Measurements from ENCODE around the gene ROM1.
A peak's percentile ranks its signal among the peaks of the same experiment; 100 is the strongest.
"Not testable (repeated sequence)": the region's sequence is repeated elsewhere in the genome, so short reads cannot be mapped to it uniquely, and the experiment has no call there.

The ROM1 gene

DNA sequence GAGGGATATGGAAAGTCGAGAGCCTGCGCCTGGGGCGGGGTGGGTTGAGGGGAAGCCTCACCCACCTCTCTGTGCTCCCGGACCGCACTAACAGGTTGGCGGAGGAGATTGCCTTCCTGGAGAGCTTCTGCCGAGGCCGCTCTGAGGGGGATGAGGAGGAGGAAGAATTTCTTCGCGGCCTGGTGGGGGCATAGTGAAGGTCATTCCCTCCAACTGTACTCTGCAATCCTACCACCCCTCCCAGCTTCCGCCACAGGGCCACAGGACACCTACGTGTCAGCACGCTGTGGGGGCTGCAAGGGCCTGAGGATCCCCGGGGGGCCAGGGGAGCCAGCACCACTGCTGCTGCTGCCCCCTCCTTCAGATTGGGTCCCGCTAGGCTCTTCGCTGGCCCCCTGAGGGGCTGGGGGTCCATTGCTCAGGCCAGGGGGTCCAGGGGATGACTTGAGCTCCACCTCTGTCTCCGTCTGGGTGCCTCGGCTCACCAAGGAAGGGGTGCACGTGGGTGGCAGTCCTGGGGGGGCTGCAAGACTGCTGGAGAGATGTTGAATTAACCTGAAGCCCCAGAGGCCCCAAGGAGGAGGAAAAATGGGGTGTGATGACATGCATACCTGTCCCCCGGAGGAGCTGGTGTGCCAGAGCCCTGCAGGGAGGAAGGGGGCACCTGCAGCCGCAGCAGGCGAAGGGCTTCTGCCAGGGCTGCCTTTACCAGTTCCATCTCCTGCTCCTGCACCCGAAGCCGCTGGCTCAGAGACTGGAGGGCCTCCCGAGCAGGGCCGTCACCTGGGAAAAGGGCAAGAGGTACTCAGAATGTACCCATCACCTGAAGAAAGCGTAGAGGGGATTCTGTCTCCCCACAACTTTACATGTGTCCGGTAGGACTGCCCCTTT is 2.0 kb upstream of the ROM1 start:
- DNase-seq, result no peak

DNA sequence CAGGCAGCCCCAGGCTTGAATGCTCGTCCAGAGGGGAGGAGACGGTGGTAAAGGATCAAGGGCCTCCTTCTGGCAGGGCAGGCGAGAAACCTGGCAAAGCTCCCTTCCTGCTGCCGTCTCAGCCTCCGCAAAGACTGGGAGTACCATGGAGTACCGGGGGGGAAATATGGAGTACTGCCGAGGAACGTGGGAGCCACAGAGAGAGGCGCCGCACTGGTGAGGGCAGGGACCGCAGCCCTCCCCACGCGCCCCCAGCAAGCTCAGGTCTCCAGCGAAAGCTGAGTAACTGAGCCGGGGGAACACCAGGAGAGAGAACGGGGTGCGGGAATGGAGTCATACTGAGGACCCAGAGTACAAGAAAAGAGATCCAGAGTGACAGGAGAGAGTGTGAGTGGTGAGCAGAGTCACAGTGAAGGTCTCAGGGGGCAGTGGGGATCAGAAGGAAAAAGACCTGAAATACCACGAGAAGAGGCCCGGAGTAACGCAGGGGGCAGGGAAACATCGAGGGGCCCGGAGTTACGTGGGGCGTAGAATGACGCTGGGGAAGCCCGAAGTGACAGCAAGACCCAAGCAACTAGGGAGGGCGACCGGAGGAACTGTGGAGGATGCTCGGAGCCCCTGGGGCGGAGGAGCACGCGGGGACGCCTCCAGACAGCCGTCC is 1.2 kb upstream of the ROM1 start:
- DNase-seq, result peak; percentile 53

DNA sequence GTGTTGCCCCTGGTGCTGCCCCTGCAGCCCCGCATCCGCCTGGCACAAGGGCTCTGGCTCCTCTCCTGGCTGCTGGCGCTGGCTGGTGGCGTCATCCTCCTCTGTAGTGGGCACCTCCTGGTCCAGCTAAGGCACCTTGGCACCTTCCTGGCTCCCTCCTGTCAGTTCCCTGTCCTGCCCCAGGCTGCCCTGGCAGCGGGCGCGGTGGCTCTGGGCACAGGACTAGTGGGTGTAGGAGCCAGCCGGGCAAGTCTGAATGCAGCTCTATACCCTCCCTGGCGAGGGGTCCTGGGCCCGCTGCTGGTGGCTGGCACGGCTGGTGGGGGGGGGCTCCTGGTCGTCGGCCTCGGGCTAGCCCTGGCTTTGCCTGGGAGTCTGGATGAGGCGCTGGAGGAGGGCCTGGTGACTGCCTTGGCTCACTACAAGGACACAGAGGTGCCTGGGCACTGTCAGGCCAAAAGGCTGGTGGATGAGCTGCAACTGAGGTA is 278 bp downstream of the ROM1 start:
- no peak for DNase-seq

DNA sequence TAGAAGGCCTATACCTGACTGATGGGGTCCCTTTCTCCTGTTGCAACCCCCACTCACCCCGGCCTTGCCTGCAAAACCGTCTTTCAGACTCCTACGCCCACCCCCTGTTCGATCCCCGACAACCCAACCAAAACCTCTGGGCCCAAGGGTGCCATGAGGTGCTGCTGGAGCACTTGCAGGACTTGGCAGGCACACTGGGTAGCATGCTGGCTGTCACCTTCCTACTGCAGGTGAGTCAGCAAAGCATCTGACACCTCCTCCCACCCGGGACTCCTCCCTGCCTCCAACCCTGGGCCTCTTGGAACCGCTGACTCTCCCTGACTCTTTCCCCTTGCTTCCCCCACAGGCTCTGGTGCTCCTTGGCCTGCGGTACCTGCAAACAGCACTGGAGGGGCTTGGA is 1.2 kb downstream of the ROM1 start:
- DNase-seq, result no peak

DNA sequence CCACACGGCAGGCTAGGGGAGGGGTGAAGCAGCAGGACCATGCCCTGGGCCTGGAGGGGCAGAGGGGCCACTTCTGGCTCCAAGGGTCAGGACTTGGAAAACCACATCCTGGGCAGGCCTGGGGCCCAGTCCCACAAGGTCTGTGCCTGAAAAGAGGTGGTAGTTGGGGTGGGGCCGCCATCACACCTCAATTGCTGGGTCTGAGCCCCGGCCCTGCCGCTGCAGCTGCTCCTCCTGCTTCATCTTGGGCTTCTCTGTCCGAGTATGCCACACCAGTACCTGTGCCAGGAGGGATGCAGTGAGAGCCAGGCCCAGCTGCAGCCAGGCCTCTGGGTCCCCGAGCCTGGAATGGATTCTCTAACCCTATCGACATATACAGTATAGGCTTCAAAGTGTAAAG is 2.5 kb downstream of the ROM1 start:
- no peak for DNase-seq

DNA sequence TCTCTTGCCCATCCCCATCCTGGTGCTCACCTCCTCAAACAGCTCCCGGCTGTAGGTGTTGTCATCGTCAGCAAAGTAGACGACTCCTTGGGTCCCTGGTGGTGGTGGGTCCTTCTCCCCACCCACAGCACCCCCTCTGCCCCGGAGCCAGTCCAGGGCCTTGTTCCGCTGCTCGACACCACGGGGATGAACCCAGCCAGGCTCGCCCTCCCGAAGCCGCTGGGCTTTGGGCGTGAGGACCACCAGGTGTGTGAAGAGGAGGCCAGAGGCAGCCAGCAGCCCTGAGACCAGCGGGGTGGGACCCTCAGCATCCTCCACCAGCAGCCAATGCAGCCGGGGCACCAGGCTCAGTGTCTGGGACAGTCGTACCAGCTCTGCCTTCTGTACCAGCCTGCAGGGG is 3.9 kb downstream of the ROM1 start:
- DNase-seq, result not testable (repeated sequence)

DNA sequence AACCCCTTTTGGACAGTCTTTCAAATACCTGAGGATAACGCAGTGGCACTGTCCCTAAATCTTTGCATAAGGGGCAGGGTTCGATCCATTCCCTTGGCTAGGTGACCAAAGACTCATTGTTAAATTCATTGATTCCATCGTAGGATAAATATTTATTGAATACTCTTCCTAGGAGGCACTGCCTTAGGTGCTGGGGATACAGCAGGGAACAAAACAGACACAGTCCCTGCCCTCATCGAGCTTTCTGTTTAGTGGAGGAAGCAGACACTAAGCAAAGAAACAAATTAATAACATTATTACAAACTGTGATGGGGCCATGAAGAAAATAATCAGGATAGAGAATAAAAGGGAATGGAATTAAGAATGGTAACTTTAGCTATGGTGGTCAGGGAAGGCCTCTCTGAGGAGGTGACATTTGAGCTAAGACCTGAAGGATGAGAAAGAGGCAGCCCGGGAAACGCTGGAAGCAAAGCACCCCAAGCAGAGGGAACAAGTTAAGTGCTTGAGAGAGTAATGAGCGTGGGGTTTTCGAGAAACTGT is 8.0 kb downstream of the ROM1 start:
- no peak for DNase-seq

DNA sequence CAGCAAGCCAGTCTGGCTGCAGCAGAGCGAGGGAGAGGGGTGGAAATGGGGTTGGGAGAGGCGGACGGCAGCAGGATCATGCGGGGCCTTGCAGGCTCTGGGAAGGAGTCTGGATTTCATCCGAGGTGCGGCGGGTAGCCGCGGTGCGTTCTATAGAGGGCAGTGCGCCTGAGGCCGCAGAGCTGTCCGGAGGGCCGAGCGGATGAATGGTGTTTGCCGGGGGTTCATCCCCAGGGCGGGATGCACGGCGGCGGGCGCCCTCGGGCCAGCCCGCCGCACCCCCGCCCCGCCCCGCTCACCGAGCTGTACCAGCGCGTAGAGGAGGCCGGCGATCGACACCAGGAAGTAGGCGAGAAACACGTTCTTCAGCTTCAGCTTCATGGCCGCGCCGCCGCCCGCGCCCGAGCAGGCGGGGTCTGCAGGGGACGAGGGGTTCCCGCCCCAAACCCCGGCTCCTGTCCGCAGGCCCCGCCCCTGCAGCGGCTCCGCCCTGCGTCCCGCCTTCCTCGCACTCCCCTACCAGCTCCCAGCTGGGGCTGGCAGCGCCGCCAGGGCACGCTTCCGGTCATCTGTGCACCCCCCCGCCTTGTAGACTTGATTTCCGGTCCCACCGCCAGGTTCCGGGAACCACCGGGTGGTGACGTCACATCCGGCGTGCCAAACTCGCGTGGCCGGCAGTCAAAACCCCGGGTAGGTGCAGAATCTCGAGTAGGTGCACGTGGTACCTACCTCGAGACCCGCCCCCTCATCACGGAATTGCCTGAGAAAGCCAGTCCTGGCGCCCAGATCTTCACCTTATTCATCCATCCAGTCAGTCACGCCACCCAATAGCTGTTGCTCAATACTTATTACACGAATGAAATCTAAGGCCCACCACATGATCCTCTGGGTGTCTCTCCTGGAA is 8.8 kb downstream of the ROM1 start, which contains the start of gene B3GAT3:
B3GAT3 (minus strand) TSS at position 420 of the 904 bp plus-strand sequence; CDS start at position 381, 39 bp downstream.
- DNase-seq, result peak; percentile 97

DNA sequence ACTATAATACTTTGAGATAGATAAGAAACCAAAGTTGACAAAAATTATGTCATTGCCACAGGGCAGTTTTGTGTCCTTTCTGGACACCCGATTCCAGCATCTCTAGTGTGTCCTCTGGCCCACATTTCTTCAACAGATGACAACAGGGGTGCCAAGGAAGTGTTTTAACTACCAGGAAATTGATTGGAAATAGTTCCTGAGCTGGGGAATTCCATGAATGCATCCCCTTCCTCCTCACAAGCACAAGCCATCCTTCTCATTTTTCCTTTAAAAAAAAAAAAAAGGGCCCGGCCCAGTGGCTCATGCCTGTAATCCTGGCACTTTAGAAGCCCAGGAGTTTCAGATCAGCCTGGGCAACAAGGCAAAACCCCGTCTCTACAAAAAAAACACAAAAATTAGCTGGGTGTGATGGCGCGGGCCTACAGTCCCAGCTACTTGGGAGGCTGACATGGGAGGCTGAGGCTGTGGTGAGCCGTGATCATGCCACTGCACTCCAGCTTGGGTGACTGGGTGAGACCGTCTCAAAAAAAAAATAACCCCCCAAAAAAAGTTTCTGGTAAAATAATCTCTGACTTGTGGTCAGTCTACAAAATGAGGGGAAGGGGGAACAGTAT is 9.5 kb downstream of the ROM1 start:
- no peak for DNase-seq

DNA sequence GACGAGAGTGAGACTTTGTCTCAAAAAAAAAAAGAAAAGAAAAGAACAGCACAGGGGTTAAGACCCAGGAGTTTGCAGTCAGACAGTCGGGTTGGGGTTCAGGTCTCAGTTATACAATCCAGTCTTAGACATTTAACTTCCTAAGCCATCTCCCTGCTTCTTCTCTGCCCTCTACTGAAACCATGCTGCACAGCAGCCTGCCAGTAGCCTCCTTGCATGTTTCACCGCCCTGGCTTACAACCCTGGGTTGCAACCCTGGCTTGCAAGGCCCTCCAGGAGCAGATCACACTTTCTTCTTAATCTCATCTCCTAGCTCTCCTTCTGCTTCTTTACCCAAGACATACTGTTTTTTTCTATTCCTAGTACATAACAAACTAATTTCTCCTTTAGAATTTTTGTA is 14.7 kb downstream of the ROM1 start:
- no peak for DNase-seq

DNA sequence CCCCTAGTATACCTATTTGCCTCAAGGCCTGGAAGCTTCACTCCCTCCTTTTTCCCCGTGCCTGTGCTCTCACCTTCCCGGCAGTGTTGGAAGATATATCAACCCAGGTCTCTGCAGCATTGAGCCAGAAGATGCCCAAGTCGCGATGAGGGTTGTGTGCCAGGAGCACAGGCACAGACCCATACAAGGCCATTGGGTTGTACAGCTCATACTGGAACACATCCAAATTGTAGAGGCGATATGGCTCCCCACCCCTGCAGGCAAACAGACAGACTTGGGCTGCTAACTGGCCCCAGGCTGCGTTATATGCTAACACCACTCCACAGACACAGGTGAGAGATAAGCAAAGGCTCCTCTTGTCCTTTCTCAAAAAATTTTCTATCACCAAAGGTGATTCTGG is 19.4 kb downstream of the ROM1 start:
- no peak for DNase-seq

DNA sequence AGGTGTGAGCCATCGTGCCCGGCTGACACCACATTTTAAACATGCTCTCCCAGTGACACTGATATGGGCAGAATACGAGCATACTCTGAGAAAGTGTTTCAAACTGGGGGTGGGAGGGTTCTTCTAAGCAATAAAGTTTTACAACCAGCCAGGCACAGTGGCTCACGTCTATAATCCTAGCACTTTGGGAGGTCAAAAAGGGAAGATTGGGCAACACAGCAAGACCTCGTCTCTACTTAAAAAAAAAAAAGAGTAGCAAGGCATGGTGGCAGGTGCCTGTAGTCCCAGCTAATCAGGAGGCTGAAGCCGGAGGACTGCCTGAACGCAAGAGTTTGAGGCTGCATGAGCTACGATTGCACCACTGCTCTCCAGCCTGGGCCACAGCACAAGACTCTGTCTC is 31.2 kb downstream of the ROM1 start:
- no peak for DNase-seq

DNA sequence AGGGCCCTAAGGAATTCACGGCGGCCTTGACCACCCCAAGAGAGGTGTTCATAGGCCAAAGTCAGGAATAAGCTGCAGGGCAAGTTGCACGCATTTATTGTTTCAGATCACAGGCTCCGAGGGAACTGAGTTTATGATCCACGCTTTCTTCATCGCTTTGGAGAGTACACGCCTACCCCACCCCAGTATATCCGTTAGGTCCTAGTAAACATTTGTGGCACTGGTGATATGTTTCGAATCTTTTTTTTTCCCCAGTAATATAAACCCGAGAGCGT is 32.6 kb downstream of the ROM1 start:
- DNase-seq, result no peak

DNA sequence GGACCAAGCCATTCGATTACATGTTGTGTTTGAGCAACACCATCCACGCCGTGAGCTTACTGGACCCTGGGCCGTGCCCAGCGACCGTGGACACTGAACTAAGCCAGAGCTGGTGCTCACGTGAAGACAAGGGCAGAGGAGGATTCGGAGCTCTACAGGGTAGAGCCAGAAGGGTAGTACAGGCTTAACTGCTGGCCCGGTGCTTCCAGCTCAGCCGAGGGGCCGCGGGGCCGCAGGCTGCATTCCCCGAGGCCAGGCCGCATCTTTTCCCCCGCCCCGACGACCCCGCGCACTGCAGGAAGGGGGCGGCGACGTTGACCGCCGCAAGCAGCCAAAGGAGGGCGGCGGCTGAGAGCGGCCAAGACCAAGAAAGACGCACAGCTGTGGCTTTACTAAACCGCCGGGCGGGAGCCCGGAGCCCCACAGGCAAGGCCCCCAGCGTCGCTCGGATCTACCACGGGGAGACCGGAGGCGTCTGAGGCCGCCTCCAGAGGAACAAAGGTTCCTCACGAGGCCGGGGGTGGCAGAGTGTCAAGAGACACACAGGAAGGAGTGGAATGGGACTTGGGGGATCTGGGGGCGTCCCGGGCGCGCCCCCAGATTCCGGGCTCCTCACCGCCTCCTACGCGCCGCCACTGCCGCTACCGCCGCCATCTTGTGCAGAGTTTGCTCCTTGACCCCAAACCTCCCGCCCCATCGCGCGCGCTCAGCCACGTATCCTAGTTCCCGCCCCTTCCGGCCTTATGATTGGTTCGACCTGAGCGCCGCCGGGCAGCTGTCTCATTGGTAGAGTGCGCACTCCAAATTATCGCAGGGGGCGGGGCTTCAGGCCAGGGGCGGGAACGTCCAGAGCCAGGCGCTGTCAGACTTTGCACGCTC is 33.1 kb downstream of the ROM1 start, which contains the start of gene GANAB:
GANAB (minus strand) TSS at position 668 of the 879 bp plus-strand sequence; CDS start at position 654, 14 bp downstream.
- peak; percentile 98 for DNase-seq

DNA sequence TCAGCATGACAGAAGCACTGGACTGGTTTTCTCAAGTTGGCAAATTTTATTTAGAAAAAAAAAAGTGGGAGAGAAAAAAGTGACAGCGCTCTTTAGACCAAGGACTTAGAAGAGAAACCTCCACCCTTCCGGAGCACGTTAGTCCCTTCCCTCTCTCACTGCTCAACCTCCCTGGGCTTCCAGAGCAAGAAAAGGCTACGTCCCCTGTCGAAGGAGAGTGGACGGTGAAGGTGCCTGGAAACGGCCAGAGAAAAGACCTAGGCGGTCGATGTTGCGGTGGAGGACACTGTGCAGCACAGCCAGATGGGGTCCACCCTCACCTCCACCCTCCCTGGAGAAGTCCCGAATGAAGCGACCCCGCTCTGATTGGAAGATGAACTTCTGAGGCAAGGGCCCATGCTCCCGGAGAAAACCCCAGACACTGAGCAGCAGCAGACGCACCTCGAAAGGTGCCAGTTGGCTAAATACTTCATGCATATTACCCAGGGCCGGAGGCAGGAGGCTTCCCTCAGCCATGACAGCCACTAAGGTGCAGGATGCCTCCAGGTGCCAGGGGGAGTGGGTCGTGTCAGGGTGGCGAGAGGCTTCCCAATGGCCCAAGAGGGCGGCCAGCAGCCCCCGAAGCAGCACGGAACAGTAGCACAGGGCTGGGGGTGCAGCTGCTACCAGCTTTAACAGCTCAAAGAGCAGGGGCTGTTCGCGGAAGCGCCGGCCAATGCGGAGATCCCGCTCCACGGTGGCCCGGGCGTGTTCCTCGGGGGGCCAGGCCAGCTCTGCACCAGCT is 34.0 kb downstream of the ROM1 start:
- no peak for DNase-seq

DNA sequence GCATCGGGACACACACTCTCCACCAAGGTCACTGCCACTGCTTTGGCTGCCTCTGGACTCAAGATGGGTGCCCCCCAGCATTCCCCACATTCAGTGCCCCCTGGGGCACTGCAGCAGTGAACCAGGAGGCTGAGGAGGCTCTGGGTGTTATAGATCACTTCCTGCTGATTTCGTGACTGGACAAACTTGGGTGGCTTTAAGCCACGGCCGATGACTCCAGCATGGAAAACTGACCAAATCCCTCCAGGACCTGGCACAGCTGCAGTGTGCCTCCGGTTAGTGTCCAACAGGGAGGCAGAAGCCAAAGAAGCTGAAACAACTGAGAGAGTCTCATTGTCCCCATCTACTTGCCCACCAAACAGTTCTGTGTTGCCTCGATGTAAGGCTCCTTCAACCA is 34.5 kb downstream of the ROM1 start:
- no peak for DNase-seq

DNA sequence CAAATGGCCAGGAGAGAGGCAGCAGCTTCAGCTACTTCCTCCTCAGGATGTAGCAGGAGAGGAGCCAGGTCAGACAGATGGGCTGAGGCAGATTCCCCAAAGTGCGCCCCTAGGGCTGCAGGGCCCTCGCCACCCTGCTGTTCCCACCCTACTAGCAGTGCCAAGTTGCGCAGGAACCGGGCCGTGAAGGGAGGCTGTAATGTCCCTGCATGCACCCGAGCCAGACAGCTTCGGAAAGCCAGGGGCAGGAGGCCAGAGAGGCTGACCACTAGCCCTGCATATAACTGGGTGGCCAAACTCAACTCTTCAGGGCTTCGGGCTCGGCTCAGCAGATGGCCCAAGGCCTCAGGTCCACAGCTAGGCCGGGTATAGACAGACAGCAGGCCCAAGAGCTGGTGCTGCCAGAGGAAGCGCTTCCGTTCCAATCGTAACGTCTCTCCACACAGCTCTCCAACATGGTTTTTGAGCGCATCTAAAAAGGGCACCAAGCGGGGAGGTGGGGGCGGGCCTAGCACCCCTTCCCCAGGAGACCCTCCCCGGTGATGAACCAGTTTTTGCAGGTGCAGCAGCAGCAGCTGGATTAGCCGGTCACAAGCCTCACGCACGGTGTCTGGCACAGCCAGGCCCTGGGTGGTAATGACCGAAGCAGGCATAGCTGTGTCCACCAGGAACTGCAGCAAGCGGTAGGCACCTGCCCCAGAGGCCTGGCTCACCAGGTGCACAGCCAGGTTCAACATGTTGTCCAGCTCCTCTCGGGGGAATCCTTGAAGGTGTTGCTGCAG is 35.3 kb downstream of the ROM1 start:
- no peak for DNase-seq

DNA sequence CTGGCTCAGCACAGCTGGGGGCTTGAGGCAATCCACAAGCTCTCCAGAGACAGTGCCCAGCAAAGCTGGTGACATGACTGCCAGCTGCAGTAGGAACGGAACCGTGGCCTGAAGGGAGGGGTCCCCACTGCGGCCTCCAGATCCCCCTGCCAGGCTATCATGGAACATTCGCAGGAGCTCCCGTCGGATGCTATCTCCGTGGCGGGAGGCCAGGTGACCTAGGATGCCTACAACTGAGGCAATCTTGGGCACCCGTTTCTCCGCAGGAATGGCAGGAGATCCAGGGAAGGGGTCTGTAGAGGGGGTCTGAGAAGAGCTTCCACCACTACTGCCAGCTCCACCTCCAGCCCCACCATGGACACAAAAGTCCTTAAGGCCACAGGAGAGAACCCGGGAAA is 35.9 kb downstream of the ROM1 start:
- no peak for DNase-seq

DNA sequence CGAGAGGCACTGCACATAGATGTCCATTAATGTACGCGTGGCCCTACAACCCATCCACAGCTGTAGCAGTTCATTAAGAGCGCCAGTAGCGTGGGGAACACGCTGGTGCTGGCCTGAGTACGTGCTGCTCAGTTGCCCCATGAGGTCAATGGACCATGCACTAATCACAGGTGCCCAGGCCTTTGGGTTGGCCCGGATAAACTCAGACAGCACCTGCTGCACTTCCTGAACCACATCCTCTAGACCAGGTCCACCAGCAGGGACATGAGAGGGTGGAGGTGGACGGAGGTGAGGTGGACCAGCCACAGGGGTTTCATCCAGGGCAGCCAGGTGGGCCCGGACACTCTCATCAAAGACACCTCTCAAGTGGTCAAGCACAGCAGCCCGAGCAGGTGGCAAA is 36.4 kb downstream of the ROM1 start:
- no peak for DNase-seq

DNA sequence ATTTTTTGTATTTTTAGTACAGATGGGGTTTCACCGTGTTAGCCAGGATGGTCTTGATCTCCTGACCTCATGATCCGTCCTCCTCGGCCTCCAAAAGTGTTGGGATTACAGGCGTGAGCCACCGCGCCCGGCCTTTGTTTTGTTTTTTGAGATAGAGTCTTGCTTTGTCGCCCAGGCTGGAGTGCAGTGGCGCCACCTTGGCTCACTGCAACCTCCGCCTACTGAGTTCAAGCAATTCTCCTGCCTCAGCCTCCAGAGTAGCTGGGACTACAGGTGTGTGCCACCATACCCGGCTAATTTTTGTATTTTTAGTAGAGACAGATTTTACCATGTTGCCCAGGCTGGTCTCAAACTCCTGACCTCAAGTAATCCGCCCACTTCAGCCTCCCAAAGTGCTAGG is 37.2 kb downstream of the ROM1 start:
- DNase-seq, result not testable (repeated sequence)
